ENCODE measurements around the gene LLGL2. TPM values are rescaled to one million over a fixed set of nuclear protein-coding genes. Genes with fewer than 3 reads are reported as not detected.

Gene LLGL2
- polyA plus RNA-seq, 1 donor (not counting 4 experiments of a cell fraction or from before 2014, with no cell fraction given), result 13.8 TPM

- dilution Hi-C loops (cut with MboI; ENCODE audit: extremely low pct_ligation_motif_present, low sequenced_read_pairs), result no loop called here
- FAIRE-seq, result no peak
Observed at GRCh38 chr17:75540923-75541503, 15.5 kb downstream of the LLGL2 start.

GRCh38 chr17:75542229-75542628 lies 16.7 kb downstream of the LLGL2 start:
- Histone ChIP-seq H2AFZ (ENCODE audit: control insufficient read depth, low read length) (no peak overlapping the region), H3K4me3 (ENCODE audit: control insufficient read depth in 2 of 3, extremely low read depth in 1 of 3, insufficient read depth in 2 of 3, low read depth in 1 of 3, low read length in 3 of 3) (no peak overlapping the region), H3K27me3 (ENCODE audit: control insufficient read depth, extremely low read depth, insufficient read depth, low read length) (no peaks in the 10 kb centered on the region), H3K36me3 (ENCODE audit: control insufficient read depth in 2 of 2, extremely low read depth in 1 of 2, insufficient read depth in 2 of 2, low read length in 2 of 2) (peaks cover 0 to 4% of the 10 kb centered on the region in 2 experiments), H3K4me1 (ENCODE audit: control insufficient read depth, extremely low read depth, insufficient read depth, low read length) (peaks cover 8% of the 10 kb centered on the region), H3K9me3 (ENCODE audit: control insufficient read depth, low read depth, low read length) (no peaks in the 10 kb centered on the region), H3K79me2 (ENCODE audit: control insufficient read depth, insufficient read depth, low read length) (no peaks in the 10 kb centered on the region), H4K20me1 (ENCODE audit: control insufficient read depth, extremely low read depth, insufficient read depth, low read length) (peaks cover 2% of the 10 kb centered on the region), H3K27ac (ENCODE audit: control insufficient read depth, insufficient read depth, low read length) (no peak overlapping the region), H3K9ac (ENCODE audit: control insufficient read depth, extremely low read depth, insufficient read depth, low read length) (no peak overlapping the region), H3K4me2 (ENCODE audit: control insufficient read depth, extremely low read depth, insufficient read depth, low read depth, low read length) (no peak overlapping the region), H3K9me1 (ENCODE audit: control insufficient read depth, extremely low read depth, insufficient read depth, low read length) (no peaks in the 10 kb centered on the region)
- no peak for TF ChIP-seq CTCF (optimal IDR thresholded peaks at IDR 0.05 in 1 of 3, IDR thresholded peaks at IDR 0.05 in 1 of 3, conservative IDR thresholded peaks at IDR 0.05 in 1 of 3; ENCODE audit: extremely low read depth in 1 of 3, insufficient read depth in 2 of 3, low read length in 3 of 3)
- TF ChIP-seq EZH2 (IDR thresholded peaks at IDR 0.05; ENCODE audit: low read length), result no peak
- FAIRE-seq (no peak), DNase-seq (ENCODE audit: low read depth, low spot score) (no peak)
- dilution Hi-C loops (cut with MboI; ENCODE audit: extremely low pct_ligation_motif_present, low sequenced_read_pairs), result no loop called here

More at GRCh38 chr17:75540923-75541503, 15.5 kb downstream of the LLGL2 start:
- H3K4me1 ChIP-seq (ENCODE audit: control insufficient read depth, extremely low read depth, insufficient read depth, low read length), result peaks cover 8% of the 10 kb centered on the region
- H3K9ac ChIP-seq (ENCODE audit: control insufficient read depth, extremely low read depth, insufficient read depth, low read length), result no peak overlapping the region
- no peak overlapping the region for H3K27ac ChIP-seq (ENCODE audit: control insufficient read depth, insufficient read depth, low read length)
- H3K79me2 ChIP-seq (ENCODE audit: control insufficient read depth, insufficient read depth, low read length), result no peaks in the 10 kb centered on the region
- DNase-seq (ENCODE audit: low read depth, low spot score), result no peak
- no peak overlapping the region for H2AFZ ChIP-seq (ENCODE audit: control insufficient read depth, low read length)
- H3K9me3 ChIP-seq (ENCODE audit: control insufficient read depth, low read depth, low read length), result no peaks in the 10 kb centered on the region
- H3K4me2 ChIP-seq (ENCODE audit: control insufficient read depth, extremely low read depth, insufficient read depth, low read depth, low read length), result no peak overlapping the region
- TF ChIP-seq CTCF (optimal IDR thresholded peaks at IDR 0.05 in 1 of 3, IDR thresholded peaks at IDR 0.05 in 1 of 3, conservative IDR thresholded peaks at IDR 0.05 in 1 of 3; ENCODE audit: extremely low read depth in 1 of 3, insufficient read depth in 2 of 3, low read length in 3 of 3) (no peak), EZH2 (IDR thresholded peaks at IDR 0.05; ENCODE audit: low read length) (no peak)
- H3K36me3 ChIP-seq (ENCODE audit: control insufficient read depth in 2 of 2, extremely low read depth in 1 of 2, insufficient read depth in 2 of 2, low read length in 2 of 2), result peaks cover 0 to 2% of the 10 kb centered on the region in 2 experiments
- H4K20me1 ChIP-seq (ENCODE audit: control insufficient read depth, extremely low read depth, insufficient read depth, low read length), result peaks cover 2% of the 10 kb centered on the region
- H3K9me1 ChIP-seq (ENCODE audit: control insufficient read depth, extremely low read depth, insufficient read depth, low read length), result no peaks in the 10 kb centered on the region
- H3K4me3 ChIP-seq (ENCODE audit: control insufficient read depth in 2 of 3, extremely low read depth in 1 of 3, insufficient read depth in 2 of 3, low read depth in 1 of 3, low read length in 3 of 3), result no peak overlapping the region
- H3K27me3 ChIP-seq (ENCODE audit: control insufficient read depth, extremely low read depth, insufficient read depth, low read length), result no peaks in the 10 kb centered on the region

Measured in keratinocyte (primary cell).